DND-41 (cell line): ENCODE results near the gene ZNF594.
"Not testable (repeated sequence)": the region's sequence is repeated elsewhere in the genome, so short reads cannot be mapped to it uniquely, and the experiment has no call there.

ENCODE experiments used
- ATAC-seq: fragments of 200-7000 bp; cut with Tn5 transposase; 3 replicates; pipeline ENCODE4 v1.9.1; 2021; ENCODE audit warnings: low read depth; ENCODE audit not compliant: insufficient read depth
- DNase-seq: peaks from one replicate; pipeline ENCODE4 v3.0.0-alpha.2; 2020
- H2AFZ ChIP-seq: 2 replicates; pipeline ENCODE4 v1.6.0; 2012; ENCODE audit warnings: low read depth, low read length
- H3K27ac ChIP-seq: 2 replicates; pipeline ENCODE4 v1.5.1; 2012; ENCODE audit warnings: low read length, inconsistent platforms
- H3K27me3 ChIP-seq: fragments of 200-600 bp; sonication (generic); 2 replicates; pipeline ENCODE4 v1.6.0; 2012; ENCODE audit warnings: low read length, mild to moderate bottlenecking, inconsistent platforms; ENCODE audit not compliant: insufficient read depth, poor library complexity
- H3K36me3 ChIP-seq: 2 replicates; pipeline ENCODE4 v1.5.1; 2012; ENCODE audit warnings: low read length, inconsistent platforms; ENCODE audit not compliant: insufficient read depth
- H3K4me1 ChIP-seq: 2 replicates; pipeline ENCODE4 v1.5.1; 2012; ENCODE audit warnings: mild to moderate bottlenecking, low read length; ENCODE audit not compliant: insufficient read depth
- H3K4me2 ChIP-seq: 2 replicates; pipeline ENCODE4 v1.6.0; 2012; ENCODE audit warnings: mild to moderate bottlenecking, moderate library complexity, low read length, inconsistent platforms; ENCODE audit not compliant: insufficient read depth
- H3K4me3 ChIP-seq, 2 experiments: fragments of 200-600 bp in 1 of 2; shearing (Covaris generic) in 1 of 2; 2 replicates each; pipeline ENCODE4 v1.5.1; 2012 to 2016; ENCODE audit warnings: inconsistent platforms in 2 of 2, low read length in 2 of 2, mild to moderate bottlenecking in 2 of 2, low read depth in 1 of 2, moderate library complexity in 1 of 2
- H3K79me2 ChIP-seq: 2 replicates; pipeline ENCODE4 v1.6.0; 2012; ENCODE audit warnings: low read length, inconsistent platforms; ENCODE audit not compliant: insufficient read depth
- H3K9ac ChIP-seq: 2 replicates; pipeline ENCODE4 v1.6.0; 2012; ENCODE audit warnings: low read depth, mild to moderate bottlenecking, inconsistent platforms, low read length, moderate library complexity
- H3K9me3 ChIP-seq: 2 replicates; pipeline ENCODE4 v1.5.1; 2012; ENCODE audit warnings: low read length, moderate library complexity, mild to moderate bottlenecking, inconsistent platforms; ENCODE audit not compliant: insufficient read depth, severe bottlenecking
- H4K20me1 ChIP-seq: 2 replicates; pipeline ENCODE4 v1.6.0; 2012; ENCODE audit warnings: low read length; ENCODE audit not compliant: insufficient read depth
- EZH2 ChIP-seq: IDR thresholded peaks from 3 replicates; pipeline ENCODE4 v1.6.1; 2012; ENCODE audit warnings: borderline replicate concordance, low read depth, mild to moderate bottlenecking, moderate library complexity, low read length, inconsistent platforms; ENCODE audit not compliant: severe bottlenecking
- TF ChIP-seq, protein P1 (sequence below): IDR thresholded peaks from 2 replicates; pipeline ENCODE4 v1.5.1; 2012; ENCODE audit warnings: borderline replicate concordance, low read length, moderate library complexity, mild to moderate bottlenecking; ENCODE audit not compliant: poor library complexity, severe bottlenecking; ENCODE audit errors: extremely low read depth

Gene ZNF594

DNA sequence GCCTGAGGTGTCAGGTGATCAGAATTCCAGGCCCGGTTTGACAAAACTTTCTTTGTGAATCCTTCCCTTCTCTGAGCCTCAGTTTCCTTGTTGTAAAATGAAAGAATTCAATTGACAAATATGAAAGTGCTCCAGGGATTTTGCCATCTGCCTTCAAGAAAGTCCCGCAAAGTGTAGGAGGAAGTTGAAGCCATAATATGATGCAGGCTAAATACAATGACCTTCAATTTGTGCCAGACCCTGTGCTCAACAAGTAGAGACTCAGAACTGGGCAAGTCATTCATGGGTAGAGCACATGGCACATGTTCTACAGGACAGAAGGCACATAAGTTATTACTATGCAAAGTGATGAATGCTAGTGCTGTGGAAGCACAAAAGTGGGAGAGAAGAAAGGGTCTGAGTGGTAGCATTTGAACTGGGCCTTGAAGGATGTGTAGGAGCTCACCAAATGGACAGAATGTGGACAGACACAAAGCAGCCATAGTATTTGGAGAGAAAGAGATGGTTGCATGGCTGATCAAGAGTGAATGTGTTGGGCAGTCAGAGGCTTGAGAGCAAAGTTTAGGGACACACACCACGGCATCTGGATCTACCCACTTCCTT lies 45.4 kb upstream of the ZNF594 start:
- Histone ChIP-seq H4K20me1 (no peaks in the 10 kb centered on the region), H3K36me3 (peaks cover 7% of the 10 kb centered on the region; the same call in 1 of the 2 replicates), H2AFZ (no peak overlapping the region), H3K79me2 (no peaks in the 10 kb centered on the region), H3K9me3 (no peaks in the 10 kb centered on the region), H3K9ac (no peak overlapping the region), H3K4me1 (no peaks in the 10 kb centered on the region), H3K4me2 (no peak overlapping the region), H3K27me3 (no peaks in the 10 kb centered on the region), H3K27ac (no peak overlapping the region; the same call in 1 of the 2 replicates), H3K4me3 (no peak overlapping the region)
- TF ChIP-seq EZH2, result no peak
- TF ChIP-seq, protein P1, sequence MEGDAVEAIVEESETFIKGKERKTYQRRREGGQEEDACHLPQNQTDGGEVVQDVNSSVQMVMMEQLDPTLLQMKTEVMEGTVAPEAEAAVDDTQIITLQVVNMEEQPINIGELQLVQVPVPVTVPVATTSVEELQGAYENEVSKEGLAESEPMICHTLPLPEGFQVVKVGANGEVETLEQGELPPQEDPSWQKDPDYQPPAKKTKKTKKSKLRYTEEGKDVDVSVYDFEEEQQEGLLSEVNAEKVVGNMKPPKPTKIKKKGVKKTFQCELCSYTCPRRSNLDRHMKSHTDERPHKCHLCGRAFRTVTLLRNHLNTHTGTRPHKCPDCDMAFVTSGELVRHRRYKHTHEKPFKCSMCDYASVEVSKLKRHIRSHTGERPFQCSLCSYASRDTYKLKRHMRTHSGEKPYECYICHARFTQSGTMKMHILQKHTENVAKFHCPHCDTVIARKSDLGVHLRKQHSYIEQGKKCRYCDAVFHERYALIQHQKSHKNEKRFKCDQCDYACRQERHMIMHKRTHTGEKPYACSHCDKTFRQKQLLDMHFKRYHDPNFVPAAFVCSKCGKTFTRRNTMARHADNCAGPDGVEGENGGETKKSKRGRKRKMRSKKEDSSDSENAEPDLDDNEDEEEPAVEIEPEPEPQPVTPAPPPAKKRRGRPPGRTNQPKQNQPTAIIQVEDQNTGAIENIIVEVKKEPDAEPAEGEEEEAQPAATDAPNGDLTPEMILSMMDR, result no peak
- DNase-seq (no peak), ATAC-seq (no peak)

DNA sequence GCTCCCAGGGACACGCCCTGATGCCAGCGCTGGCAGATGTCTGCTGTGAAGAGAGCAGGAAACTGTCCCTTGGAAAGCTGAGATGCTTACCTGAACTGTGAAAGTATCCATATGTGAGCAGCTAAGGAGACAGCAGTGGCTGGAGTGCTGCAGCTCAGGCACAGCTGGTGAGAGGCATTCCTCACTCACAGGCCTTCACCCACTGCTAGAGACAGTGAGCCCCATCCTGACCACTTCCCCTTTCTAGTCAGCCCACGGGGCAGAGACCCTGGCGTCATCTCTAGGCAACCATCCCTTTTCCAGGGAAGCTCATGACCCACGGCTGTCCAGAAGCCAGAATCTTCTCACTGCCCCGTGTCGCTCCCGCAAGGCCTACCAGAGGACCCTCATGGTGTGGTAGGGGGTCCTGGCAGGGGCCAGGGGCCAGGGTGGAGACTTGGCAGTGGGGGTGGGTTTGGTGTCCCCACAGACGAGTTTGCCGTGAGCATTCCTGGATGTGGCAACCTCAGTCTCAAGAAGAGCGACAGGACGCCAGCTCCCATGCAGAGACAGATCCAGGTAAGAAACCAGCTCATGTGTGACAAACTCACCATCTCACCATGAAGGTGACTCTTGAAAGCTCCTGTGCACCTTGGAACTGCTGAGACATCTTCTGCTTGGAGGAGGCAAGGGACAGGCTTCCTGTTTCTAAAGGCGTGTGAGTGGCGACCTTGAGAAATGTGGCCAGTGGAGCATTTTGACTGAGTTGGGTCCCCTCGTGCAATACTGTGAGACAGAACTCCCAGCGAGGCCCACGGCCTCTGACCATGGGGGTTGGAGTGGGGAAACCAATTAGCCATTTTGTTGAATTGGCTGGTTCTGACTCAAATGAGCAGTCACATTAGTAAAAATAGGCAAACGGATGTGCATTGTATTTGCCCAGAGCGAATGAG lies 43.2 kb upstream of the ZNF594 start, which contains the start of gene SCIMP:
Gene SCIMP (minus strand): TSS at position 216 of the 932 bp plus-strand sequence. CDS start 105 bp downstream, at position 111.
- H3K79me2 ChIP-seq, result no peaks in the 10 kb centered on the region
- H3K4me2 ChIP-seq, result no peak within 1 kb of the TSS
- ATAC-seq (no peak), DNase-seq (no peak)
- H3K27ac ChIP-seq, result no peak within 1 kb of the TSS
- H3K27me3 ChIP-seq, result no peaks in the 10 kb centered on the region
- H4K20me1 ChIP-seq, result no peaks in the 10 kb centered on the region
- no peaks in the 10 kb centered on the region for H3K4me1 ChIP-seq
- H3K4me3 ChIP-seq, result no peak within 1 kb of the TSS
- no peaks in the 10 kb centered on the region for H3K9me3 ChIP-seq
- H3K9ac ChIP-seq, result no peak within 1 kb of the TSS
- no peak for TF ChIP-seq EZH2
- TF ChIP-seq, protein P1, result no peak
- peaks cover 7% of the 10 kb centered on the region; the same call in 1 of the 2 replicates for H3K36me3 ChIP-seq
- no peak within 1 kb of the TSS for H2AFZ ChIP-seq

DNA sequence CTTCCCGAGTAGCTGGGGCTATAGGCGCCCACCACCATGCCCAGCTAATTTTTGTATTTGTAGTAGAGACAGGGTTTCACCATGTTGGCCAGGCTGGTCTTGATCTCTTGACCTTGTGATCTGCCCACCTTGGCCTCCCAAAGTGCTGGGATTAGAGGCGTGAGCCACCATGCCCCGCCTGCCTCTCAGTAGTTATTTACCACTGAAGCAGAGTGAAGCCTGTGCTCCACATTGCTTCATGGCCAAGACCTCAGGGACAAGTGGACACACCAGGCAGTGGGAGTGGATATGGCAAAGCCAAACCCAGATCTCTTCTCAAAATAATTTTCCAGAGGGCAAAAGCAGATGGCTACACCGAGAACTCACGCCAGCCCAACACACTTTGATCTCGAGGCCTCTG lies 41.8 kb upstream of the ZNF594 start:
- not testable (repeated sequence) for H2AFZ ChIP-seq

More for the DNA sequence above, 41.8 kb upstream of the ZNF594 start:
- not testable (repeated sequence) for H3K27ac ChIP-seq, ATAC-seq, H3K4me1 ChIP-seq, H3K4me2 ChIP-seq, H3K9ac ChIP-seq, H3K27me3 ChIP-seq, H3K4me3 ChIP-seq, H3K79me2 ChIP-seq, DNase-seq, H4K20me1 ChIP-seq, H3K9me3 ChIP-seq
- peaks cover 12% of the 10 kb centered on the region for H3K36me3 ChIP-seq
